ENCODE measurements around the gene SLC46A3. TPM values are rescaled to one million over a fixed set of nuclear protein-coding genes. Genes with fewer than 3 reads are reported as not detected.

The SLC46A3 gene
- total and polyA plus RNA-seq, 2 donors (not counting 1 experiment from before 2014, with no cell fraction given) = 2.6 to 6.4 TPM

DNA sequence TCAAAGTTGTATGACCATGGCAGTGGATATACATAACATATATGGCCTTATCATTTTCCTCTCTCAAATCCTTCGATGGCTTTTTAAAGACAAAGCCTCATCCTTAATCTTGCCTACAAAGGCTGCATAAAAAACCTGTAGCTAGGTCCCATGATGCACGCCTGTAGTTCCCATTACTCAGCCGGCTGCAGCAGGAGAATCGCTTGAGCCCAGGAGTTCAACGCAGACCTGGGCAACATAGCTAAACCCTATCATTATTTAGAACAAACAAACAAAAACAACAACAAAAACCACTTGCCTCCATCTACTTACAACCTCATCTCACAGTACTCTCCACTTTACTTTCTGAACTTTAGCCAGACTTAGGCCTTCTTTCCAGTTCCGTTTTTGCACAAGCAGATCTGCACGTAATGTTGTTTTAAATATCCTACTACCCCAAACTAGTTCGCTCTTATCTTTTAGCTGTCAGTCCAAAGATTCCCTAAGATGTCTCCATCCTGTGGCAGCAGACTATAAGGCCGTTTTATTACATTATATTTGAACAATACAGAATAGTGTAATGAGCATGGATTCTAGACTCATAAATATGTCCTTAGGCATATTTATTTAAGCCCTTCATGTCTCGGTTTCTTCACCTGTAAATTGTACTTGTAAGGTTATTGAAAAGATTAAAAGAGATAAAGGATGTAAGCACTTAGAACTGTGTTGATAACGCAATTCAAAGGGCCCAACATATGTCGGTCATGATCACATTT is 60.8 kb downstream of the SLC46A3 start:
- H3K9ac ChIP-seq (ENCODE audit: insufficient read depth, low read length) = peak overlapping the region; percentile 97
- peaks cover 65% of the 10 kb centered on the region for H3K79me2 ChIP-seq (ENCODE audit: control insufficient read depth, insufficient read depth, low read length)
- peak overlapping the region; percentile 5 for H2AFZ ChIP-seq (ENCODE audit: low read length)
- H3K4me2 ChIP-seq (ENCODE audit: extremely low read depth, insufficient read depth, low read length) = peak overlapping the region; percentile 91
- peaks cover 8% of the 10 kb centered on the region for H3K4me1 ChIP-seq (ENCODE audit: control insufficient read depth, extremely low read depth, insufficient read depth, low read length)
- H3K4me3 ChIP-seq (replicated peaks in 1 of 4; ENCODE audit: control extremely low read depth in 1 of 4, insufficient read depth in 1 of 4, low read depth in 3 of 4, low read length in 4 of 4) = peak overlapping the region; percentile 68 to 95 (median 80)
- H4K20me1 ChIP-seq (ENCODE audit: control insufficient read depth, extremely low read depth, insufficient read depth, low read length) = no peaks in the 10 kb centered on the region
- DNase-seq (ENCODE audit: low read depth in 2 of 2) = peak; percentile 7 to 42
- H3K9me3 ChIP-seq (ENCODE audit: control insufficient read depth, insufficient read depth, low read depth, low read length) = no peaks in the 10 kb centered on the region
- H3K36me3 ChIP-seq (ENCODE audit: control insufficient read depth, insufficient read depth, low read length) = peaks cover 1% of the 10 kb centered on the region
- TF ChIP-seq, protein P1, sequence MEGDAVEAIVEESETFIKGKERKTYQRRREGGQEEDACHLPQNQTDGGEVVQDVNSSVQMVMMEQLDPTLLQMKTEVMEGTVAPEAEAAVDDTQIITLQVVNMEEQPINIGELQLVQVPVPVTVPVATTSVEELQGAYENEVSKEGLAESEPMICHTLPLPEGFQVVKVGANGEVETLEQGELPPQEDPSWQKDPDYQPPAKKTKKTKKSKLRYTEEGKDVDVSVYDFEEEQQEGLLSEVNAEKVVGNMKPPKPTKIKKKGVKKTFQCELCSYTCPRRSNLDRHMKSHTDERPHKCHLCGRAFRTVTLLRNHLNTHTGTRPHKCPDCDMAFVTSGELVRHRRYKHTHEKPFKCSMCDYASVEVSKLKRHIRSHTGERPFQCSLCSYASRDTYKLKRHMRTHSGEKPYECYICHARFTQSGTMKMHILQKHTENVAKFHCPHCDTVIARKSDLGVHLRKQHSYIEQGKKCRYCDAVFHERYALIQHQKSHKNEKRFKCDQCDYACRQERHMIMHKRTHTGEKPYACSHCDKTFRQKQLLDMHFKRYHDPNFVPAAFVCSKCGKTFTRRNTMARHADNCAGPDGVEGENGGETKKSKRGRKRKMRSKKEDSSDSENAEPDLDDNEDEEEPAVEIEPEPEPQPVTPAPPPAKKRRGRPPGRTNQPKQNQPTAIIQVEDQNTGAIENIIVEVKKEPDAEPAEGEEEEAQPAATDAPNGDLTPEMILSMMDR (conservative IDR thresholded peaks at IDR 0.05 in 1 of 2, IDR thresholded peaks at IDR 0.05 in 1 of 2; ENCODE audit: low read depth in 1 of 2, low read length in 2 of 2) = peak in 1 of 2 donors; percentile 28
- no peak for TF ChIP-seq EZH2 (IDR thresholded peaks at IDR 0.05; ENCODE audit: low read length, missing control alignments)
- peak overlapping the region; percentile 95 for H3K27ac ChIP-seq (ENCODE audit: insufficient read depth, low read length)
- no peaks in the 10 kb centered on the region for H3K27me3 ChIP-seq (ENCODE audit: control insufficient read depth, insufficient read depth, low read length)

DNA sequence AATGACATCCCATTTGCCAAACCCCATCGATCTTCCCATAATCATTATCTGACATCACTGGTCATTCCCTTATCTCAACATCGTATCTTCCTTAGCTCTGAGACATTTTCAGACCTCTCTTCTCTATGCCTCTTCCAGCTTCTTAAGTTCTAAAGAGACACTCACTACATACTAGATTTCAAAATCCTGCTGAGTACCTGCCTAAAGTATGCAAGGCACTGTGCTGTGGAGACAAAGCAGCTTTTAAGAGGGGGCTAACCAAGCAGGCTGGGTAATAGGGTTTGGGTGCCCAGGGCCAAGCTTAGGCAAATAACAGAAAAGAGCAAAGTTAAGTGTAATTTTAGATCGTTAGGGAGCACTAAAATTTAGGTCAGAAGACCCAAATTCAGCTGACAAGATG is 63.2 kb downstream of the SLC46A3 start:
- peak overlapping the region; percentile 13 for H3K4me2 ChIP-seq (ENCODE audit: extremely low read depth, insufficient read depth, low read length)
- H3K9me3 ChIP-seq (ENCODE audit: control insufficient read depth, insufficient read depth, low read depth, low read length) = no peaks in the 10 kb centered on the region
- H3K4me1 ChIP-seq (ENCODE audit: control insufficient read depth, extremely low read depth, insufficient read depth, low read length) = peaks cover 6% of the 10 kb centered on the region
- H3K4me3 ChIP-seq (replicated peaks in 1 of 4; ENCODE audit: control extremely low read depth in 1 of 4, insufficient read depth in 1 of 4, low read depth in 3 of 4, low read length in 4 of 4) = no peak overlapping the region
- H3K9ac ChIP-seq (ENCODE audit: insufficient read depth, low read length) = no peak overlapping the region
- TF ChIP-seq EZH2 (IDR thresholded peaks at IDR 0.05; ENCODE audit: low read length, missing control alignments) = no peak
- TF ChIP-seq, protein P1 (conservative IDR thresholded peaks at IDR 0.05 in 1 of 2, IDR thresholded peaks at IDR 0.05 in 1 of 2; ENCODE audit: low read depth in 1 of 2, low read length in 2 of 2) = no peak
- H4K20me1 ChIP-seq (ENCODE audit: control insufficient read depth, extremely low read depth, insufficient read depth, low read length) = no peaks in the 10 kb centered on the region
- no peak overlapping the region for H2AFZ ChIP-seq (ENCODE audit: low read length)
- no peaks in the 10 kb centered on the region for H3K36me3 ChIP-seq (ENCODE audit: control insufficient read depth, insufficient read depth, low read length)
- H3K27me3 ChIP-seq (ENCODE audit: control insufficient read depth, insufficient read depth, low read length) = no peaks in the 10 kb centered on the region
- no peak overlapping the region for H3K27ac ChIP-seq (ENCODE audit: insufficient read depth, low read length)
- peak; percentile 56 to 69 for DNase-seq (ENCODE audit: low read depth in 2 of 2)
- peaks cover 41% of the 10 kb centered on the region for H3K79me2 ChIP-seq (ENCODE audit: control insufficient read depth, insufficient read depth, low read length)

DNA sequence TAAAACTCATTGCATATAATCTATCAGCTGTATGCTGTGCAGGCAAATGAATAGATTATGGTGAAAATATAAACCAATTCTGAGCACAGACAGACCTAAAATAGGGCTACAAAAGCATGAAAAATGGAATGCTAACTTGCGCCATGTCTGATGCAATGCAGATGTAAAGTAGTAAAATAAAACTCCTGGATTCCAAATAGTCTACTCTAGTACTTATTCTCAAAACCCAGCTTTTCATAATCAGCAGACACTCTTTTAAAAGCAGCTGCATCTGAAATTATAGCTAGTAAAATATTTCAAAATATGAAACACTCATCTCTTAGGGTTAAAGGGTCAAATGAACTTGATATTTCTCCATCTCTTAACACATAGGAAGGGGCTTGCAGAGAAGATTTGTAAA is 64.5 kb downstream of the SLC46A3 start:
- no peak overlapping the region for H3K4me2 ChIP-seq (ENCODE audit: extremely low read depth, insufficient read depth, low read length)
- H3K27me3 ChIP-seq (ENCODE audit: control insufficient read depth, insufficient read depth, low read length) = no peaks in the 10 kb centered on the region
- H3K79me2 ChIP-seq (ENCODE audit: control insufficient read depth, insufficient read depth, low read length) = peaks cover 28% of the 10 kb centered on the region
- no peak overlapping the region for H3K27ac ChIP-seq (ENCODE audit: insufficient read depth, low read length)
- TF ChIP-seq EZH2 (IDR thresholded peaks at IDR 0.05; ENCODE audit: low read length, missing control alignments) = no peak
- TF ChIP-seq, protein P1 (conservative IDR thresholded peaks at IDR 0.05 in 1 of 2, IDR thresholded peaks at IDR 0.05 in 1 of 2; ENCODE audit: low read depth in 1 of 2, low read length in 2 of 2) = no peak
- peaks cover 4% of the 10 kb centered on the region for H3K4me1 ChIP-seq (ENCODE audit: control insufficient read depth, extremely low read depth, insufficient read depth, low read length)
- H3K9me3 ChIP-seq (ENCODE audit: control insufficient read depth, insufficient read depth, low read depth, low read length) = no peaks in the 10 kb centered on the region
- DNase-seq (ENCODE audit: low read depth in 2 of 2) = peak in 1 of 2 donors; percentile 81
- H3K36me3 ChIP-seq (ENCODE audit: control insufficient read depth, insufficient read depth, low read length) = no peaks in the 10 kb centered on the region
- no peak overlapping the region for H3K9ac ChIP-seq (ENCODE audit: insufficient read depth, low read length)
- no peaks in the 10 kb centered on the region for H4K20me1 ChIP-seq (ENCODE audit: control insufficient read depth, extremely low read depth, insufficient read depth, low read length)
- no peak overlapping the region for H2AFZ ChIP-seq (ENCODE audit: low read length)
- no peak overlapping the region for H3K4me3 ChIP-seq (replicated peaks in 1 of 4; ENCODE audit: control extremely low read depth in 1 of 4, insufficient read depth in 1 of 4, low read depth in 3 of 4, low read length in 4 of 4)

Data from fibroblast of lung (primary cell).